Activated CD8-positive, alpha-beta T cell treated with anti-CD3 and anti-CD28 coated beads for 36 hours (primary cell): ENCODE data around the gene ADCY7. TPM values are rescaled to one million over a fixed set of nuclear protein-coding genes. Genes with fewer than 3 reads are reported as not detected.

Experiments used
- ATAC-seq: fragments of 200-7000 bp; cut with Tn5 transposase; one replicate; pipeline ENCODE4 v1.10.0; 2021; ENCODE audit warnings: mild to moderate bottlenecking, moderate library complexity
- CTCF ChIA-PET: fragments of 350-600 bp; sonication (Branson Sonifier 250); formaldehyde crosslinking; loops from one replicate; lab custom pipeline; 2021; ENCODE audit warnings: antibody characterized with exemption; lab: Charles Lee
- POLR2A ChIA-PET: fragments of 350-600 bp; sonication (Branson Sonifier 250); formaldehyde crosslinking; loops from one replicate; lab custom pipeline; 2021; ENCODE audit warnings: antibody characterized with exemption; lab: Charles Lee
- DNase-seq: peaks from one replicate; pipeline ENCODE4 v3.0.0-alpha.2; 2020
- H3K27ac Mint-ChIP-seq: one replicate; pipeline ENCODE4 v1.8.0; 2021; ENCODE audit warnings: mild to moderate bottlenecking, mixed read lengths
- H3K27me3 Mint-ChIP-seq: one replicate; pipeline ENCODE4 v1.8.0; 2021; ENCODE audit warnings: mixed read lengths
- H3K36me3 Mint-ChIP-seq: one replicate; pipeline ENCODE4 v1.8.0; 2021; ENCODE audit warnings: low read depth, mixed read lengths
- H3K4me1 Mint-ChIP-seq: one replicate; pipeline ENCODE4 v1.8.0; 2021; ENCODE audit warnings: low read depth, mixed read lengths
- H3K4me3 Mint-ChIP-seq: one replicate; pipeline ENCODE4 v1.8.0; 2021; ENCODE audit warnings: mild to moderate bottlenecking, moderate library complexity, mixed read lengths
- H3K9me3 Mint-ChIP-seq: one replicate; pipeline ENCODE4 v1.8.0; 2021; ENCODE audit warnings: mixed read lengths
- intact Hi-C: fragments of 100-400 bp; cut with micrococcal nuclease; formaldehyde crosslinking; loops from one replicate; pipeline ENCODE4 v1.10.0; 2022
- total RNA-seq, 2 experiments: library from RNA; stranded (reverse); gene quantifications; one replicate each; pipeline ENCODE4 v1.2.3, GENCODE V29; 2021
- TF ChIP-seq, protein P1 (sequence below): fragments of 200-600 bp; IDR thresholded peaks from one replicate; pipeline ENCODE4 v1.8.0; 2022; ENCODE audit warnings: antibody characterized with exemption, mild to moderate bottlenecking

The ADCY7 gene
- total RNA-seq, 2 experiments from 2014 or later: 89.9 to 92.1 TPM

DNA sequence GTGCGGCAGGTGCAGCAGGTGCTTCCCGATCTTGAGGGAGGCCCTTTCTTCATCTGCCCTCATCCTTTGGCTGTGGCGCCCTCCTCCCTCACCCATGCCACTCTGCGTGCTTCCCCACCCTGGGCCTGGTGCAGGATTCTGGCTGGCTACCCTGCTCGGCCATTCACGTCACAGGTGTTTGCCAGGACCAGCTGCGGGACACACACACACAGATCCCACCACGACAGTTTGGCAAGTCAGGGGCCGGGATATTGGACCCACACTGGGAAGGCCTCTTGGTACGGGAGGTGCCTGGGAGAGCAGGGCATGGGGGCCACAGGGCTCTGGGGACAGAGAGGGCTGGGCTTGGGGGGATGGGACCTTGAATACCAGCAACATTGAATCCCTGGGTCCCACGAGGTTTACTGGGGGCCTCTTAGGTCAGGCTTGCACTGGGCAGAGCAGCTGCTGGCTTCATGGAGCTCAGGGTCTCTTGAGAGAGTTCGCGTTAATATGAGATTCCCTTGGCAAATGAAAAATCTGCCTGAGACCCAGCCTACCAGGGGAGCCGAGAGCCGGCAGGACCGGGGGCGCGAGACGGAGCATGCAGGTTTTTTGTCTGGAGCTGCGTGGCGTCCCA, 15.1 kb downstream of the ADCY7 start:
- no peaks in the 10 kb centered on the region for H3K27me3 Mint-ChIP-seq
- peaks cover 43% of the 10 kb centered on the region for H3K36me3 Mint-ChIP-seq
- ChIA-PET POLR2A (interaction anchor here (0.9 to 19.3 kb wide), 4 partner anchors 14 to 70 kb away, joined by 3 to 215 read pairs (median 4); partner anchors contain the start of gene ADCY7), CTCF (interaction anchor here (1.2 to 4.3 kb wide), 6 partner anchors 13 to 76 kb away, joined by 3 to 18 read pairs (median 4); no protein-coding TSS in a partner anchor)
- H3K4me1 Mint-ChIP-seq: peaks cover 90% of the 10 kb centered on the region
- intact Hi-C loops: loop anchor here (10.0 kb wide), 1 partner anchor 67 kb away; no protein-coding TSS in a partner anchor
- peak overlapping the region; percentile 70 for H3K27ac Mint-ChIP-seq
- H3K4me3 Mint-ChIP-seq: peak overlapping the region; percentile 29
- DNase-seq (no peak), ATAC-seq (no peak)
- TF ChIP-seq, protein P1, sequence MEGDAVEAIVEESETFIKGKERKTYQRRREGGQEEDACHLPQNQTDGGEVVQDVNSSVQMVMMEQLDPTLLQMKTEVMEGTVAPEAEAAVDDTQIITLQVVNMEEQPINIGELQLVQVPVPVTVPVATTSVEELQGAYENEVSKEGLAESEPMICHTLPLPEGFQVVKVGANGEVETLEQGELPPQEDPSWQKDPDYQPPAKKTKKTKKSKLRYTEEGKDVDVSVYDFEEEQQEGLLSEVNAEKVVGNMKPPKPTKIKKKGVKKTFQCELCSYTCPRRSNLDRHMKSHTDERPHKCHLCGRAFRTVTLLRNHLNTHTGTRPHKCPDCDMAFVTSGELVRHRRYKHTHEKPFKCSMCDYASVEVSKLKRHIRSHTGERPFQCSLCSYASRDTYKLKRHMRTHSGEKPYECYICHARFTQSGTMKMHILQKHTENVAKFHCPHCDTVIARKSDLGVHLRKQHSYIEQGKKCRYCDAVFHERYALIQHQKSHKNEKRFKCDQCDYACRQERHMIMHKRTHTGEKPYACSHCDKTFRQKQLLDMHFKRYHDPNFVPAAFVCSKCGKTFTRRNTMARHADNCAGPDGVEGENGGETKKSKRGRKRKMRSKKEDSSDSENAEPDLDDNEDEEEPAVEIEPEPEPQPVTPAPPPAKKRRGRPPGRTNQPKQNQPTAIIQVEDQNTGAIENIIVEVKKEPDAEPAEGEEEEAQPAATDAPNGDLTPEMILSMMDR: no peak
- peaks cover 11% of the 10 kb centered on the region for H3K9me3 Mint-ChIP-seq

DNA sequence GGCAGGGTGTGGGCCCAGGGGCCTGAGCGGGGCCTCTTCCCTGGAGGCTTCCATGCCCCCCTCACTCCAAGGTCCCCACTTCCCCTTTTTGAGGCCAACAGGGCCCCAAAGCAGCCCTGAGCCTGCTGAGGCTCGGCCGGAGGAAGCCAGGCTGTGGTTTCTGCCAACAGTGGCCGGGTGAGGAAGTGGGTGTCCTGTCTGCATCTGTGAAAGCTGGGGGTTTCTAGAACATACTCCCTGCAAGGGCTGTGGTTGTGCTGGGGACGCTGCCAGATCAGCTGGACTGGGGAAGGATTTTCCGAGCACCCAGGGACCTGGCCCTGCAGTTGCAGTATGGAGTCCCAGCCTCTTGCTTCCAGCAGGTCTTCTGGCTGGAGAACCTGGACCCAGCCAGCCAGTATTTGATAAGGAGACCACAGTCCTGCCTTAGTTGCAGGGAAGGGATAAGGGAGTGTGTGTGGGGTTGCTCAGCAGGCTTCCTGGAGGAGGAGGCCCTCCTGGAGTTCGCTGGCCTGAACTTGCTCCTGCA, 15.7 kb downstream of the ADCY7 start:
- peaks cover 42% of the 10 kb centered on the region for H3K36me3 Mint-ChIP-seq

DNA sequence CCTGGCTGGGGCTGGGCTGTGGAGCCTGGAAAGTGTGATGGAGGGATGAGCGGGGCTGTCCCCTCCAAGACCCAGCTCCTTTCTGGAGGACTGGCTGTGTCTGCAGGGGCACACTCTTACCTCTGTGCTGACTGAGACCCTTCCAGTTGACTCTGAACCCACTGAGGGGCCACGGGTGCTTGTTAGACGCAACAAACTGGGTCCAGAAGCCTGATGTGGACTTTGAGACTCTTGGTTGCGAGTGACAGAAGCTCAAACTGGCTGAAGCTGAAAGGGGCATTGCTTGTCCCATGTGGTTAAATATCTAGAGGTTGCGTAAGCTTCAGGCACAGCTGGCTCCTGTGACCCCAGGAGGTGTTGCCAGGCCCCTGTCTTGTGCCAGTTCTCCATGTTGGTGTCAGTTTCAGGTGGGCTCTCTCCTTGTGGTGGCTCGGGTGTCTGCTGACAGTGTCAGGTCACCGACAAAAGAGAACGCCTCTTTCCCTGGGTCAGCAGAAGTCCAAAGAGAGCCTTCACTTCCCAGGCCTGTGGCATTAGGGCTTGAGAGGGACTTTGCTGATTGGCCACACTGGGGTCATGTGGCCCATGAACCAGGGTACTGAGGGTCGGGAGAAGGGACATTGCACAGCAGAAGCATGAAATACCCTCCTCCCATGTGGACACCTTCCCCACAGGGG, 16.7 kb downstream of the ADCY7 start:
- no peak overlapping the region for H3K4me3 Mint-ChIP-seq
- TF ChIP-seq, protein P1: no peak
- CTCF ChIA-PET: interaction anchor here (0.8 to 4.3 kb wide), 7 partner anchors 37 to 523 kb away, joined by 3 to 18 read pairs (median 5); partner anchors contain the start of gene CNEP1R1
- POLR2A ChIA-PET: interaction anchor here (1.0 to 19.3 kb wide), 4 partner anchors 15 to 38 kb away, joined by 3 to 215 read pairs (median 6); partner anchors contain the start of gene ADCY7
- H3K27me3 Mint-ChIP-seq: no peaks in the 10 kb centered on the region
- DNase-seq (no peak), ATAC-seq (no peak)
- H3K27ac Mint-ChIP-seq: peak overlapping the region; percentile 41
- peaks cover 7% of the 10 kb centered on the region for H3K9me3 Mint-ChIP-seq
- peaks cover 77% of the 10 kb centered on the region for H3K4me1 Mint-ChIP-seq
- intact Hi-C loops: loop anchor here (10.0 kb wide), 1 partner anchor 68 kb away; no protein-coding TSS in a partner anchor
- H3K36me3 Mint-ChIP-seq: peaks cover 40% of the 10 kb centered on the region

More for the DNA sequence above, 15.7 kb downstream of the ADCY7 start:
- H3K27ac Mint-ChIP-seq: peak overlapping the region; percentile 70
- H3K4me1 Mint-ChIP-seq: peaks cover 87% of the 10 kb centered on the region
- peak; percentile 82 for DNase-seq
- ChIA-PET CTCF (interaction anchor here (0.8 to 4.3 kb wide), 8 partner anchors 14 to 257 kb away, joined by 3 to 18 read pairs (median 4); partner anchors contain the start of gene CNEP1R1), POLR2A (interaction anchor here (0.9 to 19.3 kb wide), 4 partner anchors 14 to 71 kb away, joined by 3 to 215 read pairs (median 6); partner anchors contain the start of gene ADCY7)
- peak; percentile 70 for ATAC-seq
- TF ChIP-seq, protein P1: no peak
- intact Hi-C loops: loop anchor here (10.0 kb wide), 1 partner anchor 67 kb away; no protein-coding TSS in a partner anchor
- peaks cover 11% of the 10 kb centered on the region for H3K9me3 Mint-ChIP-seq
- peak overlapping the region; percentile 29 for H3K4me3 Mint-ChIP-seq
- no peaks in the 10 kb centered on the region for H3K27me3 Mint-ChIP-seq

DNA sequence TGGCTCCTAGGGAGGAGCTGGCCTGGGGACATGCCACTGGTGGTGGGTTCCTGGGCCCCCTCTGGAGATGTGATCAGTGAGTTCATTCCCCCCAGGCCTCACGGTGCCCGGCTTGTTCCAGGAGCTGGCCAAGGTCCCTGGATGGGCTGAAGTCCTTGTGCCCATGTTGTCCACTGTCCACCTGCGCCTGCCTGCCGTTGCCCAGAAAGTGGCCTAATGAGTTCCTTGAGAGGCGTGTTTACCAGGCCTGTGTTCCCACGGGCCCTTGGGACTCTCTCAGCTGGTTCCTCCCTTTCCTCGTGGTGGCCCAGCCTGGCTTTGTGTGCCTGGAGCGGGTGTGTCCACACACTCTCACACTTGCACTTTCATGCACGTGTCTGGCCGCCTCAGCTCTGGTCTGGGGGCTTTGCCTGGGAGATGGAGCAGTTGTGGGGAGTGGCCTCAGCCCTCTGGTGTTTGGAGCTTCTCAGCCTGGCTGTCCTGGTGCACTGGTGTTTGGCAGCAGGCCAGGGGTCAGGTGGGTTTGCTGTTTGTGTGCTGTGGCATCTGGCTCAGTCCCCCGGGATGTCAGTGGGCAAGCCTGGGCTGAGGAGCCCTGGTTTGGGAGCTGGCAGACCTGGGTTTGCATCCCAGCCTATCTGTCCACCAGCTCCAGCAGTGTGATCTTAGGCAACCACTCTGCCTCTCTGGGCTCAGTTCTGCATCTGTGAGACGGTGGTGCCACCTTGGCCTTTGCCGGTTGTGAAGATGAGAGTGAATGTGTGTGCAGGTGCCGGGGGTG, 18.0 kb downstream of the ADCY7 start:
- Mint-ChIP-seq H3K27ac (peak overlapping the region; percentile 2), H3K9me3 (peaks cover 2% of the 10 kb centered on the region), H3K27me3 (no peaks in the 10 kb centered on the region), H3K4me3 (no peak overlapping the region), H3K36me3 (peaks cover 40% of the 10 kb centered on the region), H3K4me1 (peaks cover 72% of the 10 kb centered on the region)
- no peak for ATAC-seq
- no peak for DNase-seq
- CTCF ChIA-PET: interaction anchor here (1.1 to 4.3 kb wide), 3 partner anchors 9 to 73 kb away, joined by 3 to 18 read pairs (median 5); no protein-coding TSS in a partner anchor
- POLR2A ChIA-PET: interaction anchor here (1.0 to 19.3 kb wide), 2 partner anchors 12 to 16 kb away, joined by 3 to 215 read pairs; partner anchors contain the start of gene ADCY7
- TF ChIP-seq, protein P1: no peak
- intact Hi-C loops: loop anchor here (10.0 kb wide), 1 partner anchor 70 kb away; no protein-coding TSS in a partner anchor
